MCF 10A (cell line): ENCODE data around the gene NUP62. TPM values are rescaled to one million over a fixed set of nuclear protein-coding genes. Genes with fewer than 3 reads are reported as not detected.
A peak's percentile ranks its signal among the peaks of the same experiment; 100 is the strongest.

Source experiments
- BruUV-seq: library from RNA; stranded (reverse); fragments of 400-500 nt; replicated peaks from 2 replicates; lab custom pipeline; 2021; lab: Mats Ljungman, UMichigan
- CTCF ChIA-PET: fragments of 300-600 bp; sonication (Branson Sonifier 250); formaldehyde crosslinking; extraction: SDS; loops from one replicate; lab custom pipeline; 2021; ENCODE audit warnings: antibody characterized with exemption, inconsistent platforms; lab: Yijun Ruan, JAX
- POLR2A ChIA-PET: fragments of 300-600, 350-650 bp; sonication (Branson Sonifier 250); formaldehyde crosslinking; extraction: SDS; loops from one replicate; lab custom pipeline; 2020; ENCODE audit warnings: antibody characterized with exemption, inconsistent platforms; lab: Yijun Ruan, JAX
- DNase-seq: peaks from one replicate; pipeline ENCODE4 v3.0.0-alpha.2; 2018; ENCODE audit not compliant: unreplicated experiment
- H3K27ac Mint-ChIP-seq: one replicate; pipeline ENCODE4 v1.8.0; 2022; ENCODE audit warnings: mild to moderate bottlenecking, low read depth, mixed read lengths; ENCODE audit not compliant: unreplicated experiment
- H3K27me3 Mint-ChIP-seq: one replicate; pipeline ENCODE4 v1.8.0; 2022; ENCODE audit warnings: mixed read lengths; ENCODE audit not compliant: insufficient read depth, unreplicated experiment
- H3K36me3 Mint-ChIP-seq: one replicate; pipeline ENCODE4 v1.8.0; 2022; ENCODE audit warnings: mild to moderate bottlenecking, moderate library complexity, mixed read lengths; ENCODE audit not compliant: insufficient read depth, unreplicated experiment
- H3K4me1 Mint-ChIP-seq: one replicate; pipeline ENCODE4 v1.8.0; 2022; ENCODE audit warnings: mixed read lengths; ENCODE audit not compliant: insufficient read depth, unreplicated experiment
- H3K4me3 Mint-ChIP-seq: one replicate; pipeline ENCODE4 v1.8.0; 2022; ENCODE audit warnings: mild to moderate bottlenecking, moderate library complexity, mixed read lengths; ENCODE audit not compliant: unreplicated experiment
- H3K9me3 Mint-ChIP-seq: one replicate; pipeline ENCODE4 v1.8.0; 2022; ENCODE audit warnings: mixed read lengths; ENCODE audit not compliant: unreplicated experiment
- intact Hi-C: fragments of 100-400 bp; cut with micrococcal nuclease; formaldehyde crosslinking; loops from 2 replicates; pipeline ENCODE4 v1.14.1; 2022
- total RNA-seq: library from RNA; stranded (reverse); gene quantifications from 2 replicates; pipeline ENCODE4 v1.2.3, GENCODE V29; 2022
- TF ChIP-seq, protein P1 (sequence below): fragments of 200-600 bp; IDR thresholded peaks from one replicate; pipeline ENCODE4 v1.8.0; 2022; ENCODE audit warnings: antibody characterized with exemption, mild to moderate bottlenecking; ENCODE audit not compliant: unreplicated experiment

Gene NUP62
- total RNA-seq, 1 experiment from 2014 or later: 44.9 TPM

DNA sequence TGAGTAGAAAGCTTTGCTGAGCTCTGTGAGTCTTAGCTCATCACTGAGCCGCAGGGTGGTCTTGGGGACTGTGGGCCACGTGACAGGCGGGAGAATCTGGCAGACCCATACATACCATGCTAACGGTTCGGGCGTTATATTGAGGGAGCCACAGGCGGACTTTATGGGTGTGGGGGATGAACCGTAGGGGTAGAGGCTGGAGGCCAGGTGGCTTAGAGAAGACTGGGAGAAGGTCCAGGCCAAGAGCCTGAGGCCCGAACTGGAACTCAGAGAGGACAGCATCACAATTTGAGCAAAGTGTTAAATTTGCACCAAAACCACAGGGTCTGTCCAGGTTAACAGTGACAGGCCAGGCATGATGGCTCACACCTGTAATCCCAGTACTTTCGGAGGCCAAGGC is 15.6 kb downstream of the NUP62 start:
- CTCF ChIA-PET: interaction anchor here (0.6 kb wide), 1 partner anchor 11 kb away, joined by 3 read pairs; no protein-coding TSS in a partner anchor
- intact Hi-C loops: no loop called here
- Mint-ChIP-seq H3K36me3 (peaks cover 57% of the 10 kb centered on the region), H3K27me3 (no peaks in the 10 kb centered on the region), H3K4me3 (no peak overlapping the region), H3K27ac (no peak overlapping the region), H3K4me1 (peaks cover 9% of the 10 kb centered on the region), H3K9me3 (no peaks in the 10 kb centered on the region)
- TF ChIP-seq, protein P1, sequence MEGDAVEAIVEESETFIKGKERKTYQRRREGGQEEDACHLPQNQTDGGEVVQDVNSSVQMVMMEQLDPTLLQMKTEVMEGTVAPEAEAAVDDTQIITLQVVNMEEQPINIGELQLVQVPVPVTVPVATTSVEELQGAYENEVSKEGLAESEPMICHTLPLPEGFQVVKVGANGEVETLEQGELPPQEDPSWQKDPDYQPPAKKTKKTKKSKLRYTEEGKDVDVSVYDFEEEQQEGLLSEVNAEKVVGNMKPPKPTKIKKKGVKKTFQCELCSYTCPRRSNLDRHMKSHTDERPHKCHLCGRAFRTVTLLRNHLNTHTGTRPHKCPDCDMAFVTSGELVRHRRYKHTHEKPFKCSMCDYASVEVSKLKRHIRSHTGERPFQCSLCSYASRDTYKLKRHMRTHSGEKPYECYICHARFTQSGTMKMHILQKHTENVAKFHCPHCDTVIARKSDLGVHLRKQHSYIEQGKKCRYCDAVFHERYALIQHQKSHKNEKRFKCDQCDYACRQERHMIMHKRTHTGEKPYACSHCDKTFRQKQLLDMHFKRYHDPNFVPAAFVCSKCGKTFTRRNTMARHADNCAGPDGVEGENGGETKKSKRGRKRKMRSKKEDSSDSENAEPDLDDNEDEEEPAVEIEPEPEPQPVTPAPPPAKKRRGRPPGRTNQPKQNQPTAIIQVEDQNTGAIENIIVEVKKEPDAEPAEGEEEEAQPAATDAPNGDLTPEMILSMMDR: no peak
- POLR2A ChIA-PET: no interaction called here
- no peak for DNase-seq
- BruUV-seq: no TSS peak

DNA sequence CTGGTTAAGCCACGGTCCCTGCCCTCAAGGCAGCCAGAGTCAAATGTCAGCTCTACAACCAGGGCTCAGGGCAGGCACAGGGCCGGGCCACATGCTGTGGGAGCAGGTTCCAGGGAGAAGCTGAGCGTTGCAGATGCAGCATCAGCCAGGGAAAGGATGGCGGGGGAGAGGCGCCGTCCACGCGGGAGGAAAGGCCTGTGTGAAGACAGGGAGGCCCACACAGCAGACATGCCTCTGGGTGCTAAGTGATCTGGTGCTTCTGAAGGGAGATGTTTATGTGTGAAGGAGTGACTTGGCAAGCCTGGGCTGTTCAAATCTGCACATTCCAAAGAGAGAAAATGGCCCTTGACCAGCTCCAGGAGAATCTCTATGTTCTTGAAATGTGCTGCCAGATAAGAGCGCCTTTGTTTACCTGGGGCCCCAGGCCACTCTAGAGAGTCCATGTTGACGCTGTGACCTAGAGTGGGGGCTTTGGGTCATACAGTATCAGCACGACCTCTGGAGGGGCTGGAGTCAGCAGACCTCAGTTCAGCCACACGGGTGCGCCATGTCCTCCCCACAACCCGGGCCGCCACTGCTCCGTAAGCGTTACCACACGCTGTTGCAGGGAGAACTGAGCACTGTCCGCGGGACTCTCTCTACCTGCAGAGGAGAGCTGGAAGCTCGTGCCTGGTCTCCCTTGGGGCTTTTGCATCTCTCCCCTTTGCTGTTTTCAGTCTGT is 16.2 kb downstream of the NUP62 start:
- POLR2A ChIA-PET: no interaction called here

DNA sequence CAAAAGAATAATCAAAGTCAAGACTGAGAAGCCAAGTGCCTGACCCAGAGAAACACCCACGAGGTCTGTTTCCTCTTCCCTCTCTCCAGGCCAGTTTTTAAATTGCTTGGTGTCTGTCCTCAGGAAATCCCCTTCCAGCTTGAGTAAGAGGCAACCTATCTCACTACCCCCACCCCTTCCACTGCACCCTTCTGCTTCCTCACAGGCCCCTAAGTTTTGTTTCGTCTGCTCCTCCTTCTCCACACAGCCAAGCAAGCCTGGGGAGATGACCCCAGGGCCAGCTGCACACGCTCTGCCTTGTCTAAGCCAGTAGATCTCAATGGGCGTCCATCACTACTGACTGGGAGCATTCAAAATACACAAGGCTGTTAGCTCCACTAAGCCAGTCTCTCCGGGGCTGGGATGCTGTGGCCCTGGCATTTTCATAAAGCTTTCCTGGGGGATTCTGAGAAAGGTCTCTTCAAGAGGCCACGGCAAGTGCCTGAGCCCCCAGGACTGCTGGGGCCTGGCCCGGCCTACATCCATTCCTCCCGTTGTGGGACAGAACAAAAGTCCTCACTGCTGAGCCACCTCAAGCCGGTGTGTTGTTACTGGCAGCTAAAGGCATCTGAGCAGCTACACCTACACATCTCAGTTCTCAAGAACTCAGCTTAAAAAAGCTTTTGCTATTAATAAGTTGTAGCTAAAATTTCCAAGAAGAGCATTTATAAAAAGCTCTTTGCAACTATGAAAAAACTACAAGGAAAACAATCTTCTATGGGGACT is 17.7 kb downstream of the NUP62 start:
- intact Hi-C loops: no loop called here
- Mint-ChIP-seq H3K4me3 (no peak overlapping the region), H3K36me3 (peaks cover 60% of the 10 kb centered on the region), H3K27me3 (no peaks in the 10 kb centered on the region), H3K4me1 (peaks cover 9% of the 10 kb centered on the region), H3K27ac (peak overlapping the region; percentile 61), H3K9me3 (no peaks in the 10 kb centered on the region)
- TF ChIP-seq, protein P1: no peak
- ChIA-PET CTCF (interaction anchor here (1.0 kb wide), 1 partner anchor 9 kb away, joined by 3 read pairs; no protein-coding TSS in a partner anchor), POLR2A (no interaction called here)
- BruUV-seq: no TSS peak
- no peak for DNase-seq

More for the DNA sequence above, 16.2 kb downstream of the NUP62 start:
- CTCF ChIA-PET: interaction anchor here (0.6 kb wide), 1 partner anchor 11 kb away, joined by 3 read pairs; no protein-coding TSS in a partner anchor
- BruUV-seq: no TSS peak
- Mint-ChIP-seq H3K27ac (no peak overlapping the region), H3K4me1 (peaks cover 9% of the 10 kb centered on the region), H3K27me3 (no peaks in the 10 kb centered on the region), H3K4me3 (no peak overlapping the region), H3K9me3 (no peaks in the 10 kb centered on the region), H3K36me3 (peaks cover 58% of the 10 kb centered on the region)
- TF ChIP-seq, protein P1: no peak
- intact Hi-C loops: no loop called here
- DNase-seq: no peak

DNA sequence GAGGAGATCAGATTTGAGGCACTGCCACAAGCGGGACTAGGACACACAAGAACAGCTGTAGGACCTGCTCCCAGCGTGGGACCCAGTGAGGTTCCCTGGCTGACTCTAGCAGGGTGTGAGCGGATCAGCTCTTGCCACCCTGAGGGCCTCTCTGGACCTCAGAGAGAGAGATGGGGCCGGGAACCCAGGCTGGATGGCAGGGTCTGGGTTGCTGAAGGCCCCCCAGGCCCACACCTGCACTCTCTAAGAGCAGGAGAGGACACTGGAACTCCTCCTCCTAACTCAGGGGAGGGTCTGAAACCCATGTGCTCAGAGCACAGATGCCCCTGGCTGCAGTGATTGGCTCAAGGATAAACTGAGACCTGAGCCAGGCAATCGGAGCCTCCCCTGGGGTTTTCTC is 19.1 kb downstream of the NUP62 start:
- intact Hi-C loops: no loop called here
- Mint-ChIP-seq H3K9me3 (no peaks in the 10 kb centered on the region), H3K27me3 (no peaks in the 10 kb centered on the region), H3K4me3 (no peak overlapping the region), H3K4me1 (peaks cover 9% of the 10 kb centered on the region), H3K36me3 (peaks cover 49% of the 10 kb centered on the region), H3K27ac (no peak overlapping the region)
- BruUV-seq: no TSS peak
- ChIA-PET POLR2A (no interaction called here), CTCF (no interaction called here)
- DNase-seq: no peak
- TF ChIP-seq, protein P1: no peak
